ENCODE data around the gene ITGB8. TPM values are rescaled to one million over a fixed set of nuclear protein-coding genes. Genes with fewer than 3 reads are reported as not detected.

The ITGB8 gene
- total and polyA plus RNA-seq, 4 donors = 0.16 to 2.8 (median 0.51) TPM

- no peak for TF ChIP-seq ATF3 (IDR thresholded peaks at IDR 0.05)
- H3K9ac ChIP-seq (ENCODE audit: low read depth in 1 of 2, low read length in 2 of 2) = no peak overlapping the region
- H3K36me3 ChIP-seq (ENCODE audit: control insufficient read depth in 4 of 4, insufficient read depth in 3 of 4, low read depth in 1 of 4, low read length in 3 of 4) = no peaks in the 10 kb centered on the region
- no peak overlapping the region for H3K27ac ChIP-seq (ENCODE audit: low read depth in 1 of 2, low read length in 2 of 2)
- no peak overlapping the region for H3K4me3 ChIP-seq (ENCODE audit: low read depth in 1 of 3, low read length in 3 of 3)
- H3K27me3 ChIP-seq (ENCODE audit: control insufficient read depth in 4 of 4, insufficient read depth in 4 of 4, low read length in 3 of 4) = no peaks in the 10 kb centered on the region
- H3K9me3 ChIP-seq (ENCODE audit: control insufficient read depth in 4 of 4, low read length in 3 of 4) = no peaks in the 10 kb centered on the region
- DNase-seq (ENCODE audit: low spot score) = no peak
- H3K4me1 ChIP-seq (ENCODE audit: control insufficient read depth in 4 of 4, insufficient read depth in 4 of 4, low read length in 3 of 4) = no peaks in the 10 kb centered on the region
Observed at GRCh38 chr7:20284771-20285143, 45.9 kb upstream of the ITGB8 start.

- H3K27ac ChIP-seq (ENCODE audit: low read depth in 1 of 2, low read length in 2 of 2) = no peak overlapping the region
- no peaks in the 10 kb centered on the region for H3K36me3 ChIP-seq (ENCODE audit: control insufficient read depth in 4 of 4, insufficient read depth in 3 of 4, low read depth in 1 of 4, low read length in 3 of 4)
- no peak overlapping the region for H3K4me3 ChIP-seq (ENCODE audit: low read depth in 1 of 3, low read length in 3 of 3)
- no peaks in the 10 kb centered on the region for H3K27me3 ChIP-seq (ENCODE audit: control insufficient read depth in 4 of 4, insufficient read depth in 4 of 4, low read length in 3 of 4)
- no peak for DNase-seq (ENCODE audit: low spot score)
- no peaks in the 10 kb centered on the region for H3K9me3 ChIP-seq (ENCODE audit: control insufficient read depth in 4 of 4, low read length in 3 of 4)
- no peak overlapping the region for H3K9ac ChIP-seq (ENCODE audit: low read depth in 1 of 2, low read length in 2 of 2)
- TF ChIP-seq MAX (IDR thresholded peaks at IDR 0.05) (no peak), HNF4A (conservative IDR thresholded peaks at IDR 0.05) (no peak), RXRA (IDR thresholded peaks at IDR 0.05) (no peak), EGR1 (IDR thresholded peaks at IDR 0.05; ENCODE audit: low read depth in 2 of 2) (no peak), REST (IDR thresholded peaks at IDR 0.05) (no peak)
- 67% methylated on average over 2 of the region's 2 CpGs for WGBS
- H3K4me1 ChIP-seq (ENCODE audit: control insufficient read depth in 4 of 4, insufficient read depth in 4 of 4, low read length in 3 of 4) = no peaks in the 10 kb centered on the region
Observed at GRCh38 chr7:20287317-20287716, 43.4 kb upstream of the ITGB8 start.

- H3K27me3 ChIP-seq (ENCODE audit: control insufficient read depth in 4 of 4, insufficient read depth in 4 of 4, low read length in 3 of 4) = no peaks in the 10 kb centered on the region
- 80% methylated on average over 2 of the region's 2 CpGs for WGBS
- no peaks in the 10 kb centered on the region for H3K9me3 ChIP-seq (ENCODE audit: control insufficient read depth in 4 of 4, low read length in 3 of 4)
- H3K9ac ChIP-seq (ENCODE audit: low read depth in 1 of 2, low read length in 2 of 2) = no peak overlapping the region
- H3K36me3 ChIP-seq (ENCODE audit: control insufficient read depth in 4 of 4, insufficient read depth in 3 of 4, low read depth in 1 of 4, low read length in 3 of 4) = no peaks in the 10 kb centered on the region
- no peak for DNase-seq (ENCODE audit: low spot score)
- H3K27ac ChIP-seq (ENCODE audit: low read depth in 1 of 2, low read length in 2 of 2) = no peak overlapping the region
- no peak overlapping the region for H3K4me3 ChIP-seq (ENCODE audit: low read depth in 1 of 3, low read length in 3 of 3)
- H3K4me1 ChIP-seq (ENCODE audit: control insufficient read depth in 4 of 4, insufficient read depth in 4 of 4, low read length in 3 of 4) = no peaks in the 10 kb centered on the region
- no peak for TF ChIP-seq NR2F2 (IDR thresholded peaks at IDR 0.05)
- no peak for TF ChIP-seq MAX (IDR thresholded peaks at IDR 0.05)
- TF ChIP-seq YY1 (IDR thresholded peaks at IDR 0.05) = no peak
- no peak for TF ChIP-seq JUND (IDR thresholded peaks at IDR 0.05)
- no peak for TF ChIP-seq ZBTB33 (IDR thresholded peaks at IDR 0.05)
- TF ChIP-seq RAD21 (IDR thresholded peaks at IDR 0.05) = no peak
- TF ChIP-seq ATF3 (IDR thresholded peaks at IDR 0.05) = no peak
- no peak for TF ChIP-seq REST (IDR thresholded peaks at IDR 0.05)
Observed at GRCh38 chr7:20288036-20288435, 42.7 kb upstream of the ITGB8 start.
